ENCODE measurements around the gene TEF.

The TEF gene

GRCh38 chr22:41339823-41340222 is 41.9 kb upstream of the TEF start:
- TF ChIP-seq, protein P1, sequence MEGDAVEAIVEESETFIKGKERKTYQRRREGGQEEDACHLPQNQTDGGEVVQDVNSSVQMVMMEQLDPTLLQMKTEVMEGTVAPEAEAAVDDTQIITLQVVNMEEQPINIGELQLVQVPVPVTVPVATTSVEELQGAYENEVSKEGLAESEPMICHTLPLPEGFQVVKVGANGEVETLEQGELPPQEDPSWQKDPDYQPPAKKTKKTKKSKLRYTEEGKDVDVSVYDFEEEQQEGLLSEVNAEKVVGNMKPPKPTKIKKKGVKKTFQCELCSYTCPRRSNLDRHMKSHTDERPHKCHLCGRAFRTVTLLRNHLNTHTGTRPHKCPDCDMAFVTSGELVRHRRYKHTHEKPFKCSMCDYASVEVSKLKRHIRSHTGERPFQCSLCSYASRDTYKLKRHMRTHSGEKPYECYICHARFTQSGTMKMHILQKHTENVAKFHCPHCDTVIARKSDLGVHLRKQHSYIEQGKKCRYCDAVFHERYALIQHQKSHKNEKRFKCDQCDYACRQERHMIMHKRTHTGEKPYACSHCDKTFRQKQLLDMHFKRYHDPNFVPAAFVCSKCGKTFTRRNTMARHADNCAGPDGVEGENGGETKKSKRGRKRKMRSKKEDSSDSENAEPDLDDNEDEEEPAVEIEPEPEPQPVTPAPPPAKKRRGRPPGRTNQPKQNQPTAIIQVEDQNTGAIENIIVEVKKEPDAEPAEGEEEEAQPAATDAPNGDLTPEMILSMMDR (IDR thresholded peaks at IDR 0.05; ENCODE audit: low read depth, low read length): no peak
- no peak overlapping the region for H3K4me3 ChIP-seq (ENCODE audit: low read depth, low read length)

GRCh38 chr22:41340357-41340756 is 41.4 kb upstream of the TEF start:
- TF ChIP-seq, protein P1 (IDR thresholded peaks at IDR 0.05; ENCODE audit: low read depth, low read length): no peak

DNA sequence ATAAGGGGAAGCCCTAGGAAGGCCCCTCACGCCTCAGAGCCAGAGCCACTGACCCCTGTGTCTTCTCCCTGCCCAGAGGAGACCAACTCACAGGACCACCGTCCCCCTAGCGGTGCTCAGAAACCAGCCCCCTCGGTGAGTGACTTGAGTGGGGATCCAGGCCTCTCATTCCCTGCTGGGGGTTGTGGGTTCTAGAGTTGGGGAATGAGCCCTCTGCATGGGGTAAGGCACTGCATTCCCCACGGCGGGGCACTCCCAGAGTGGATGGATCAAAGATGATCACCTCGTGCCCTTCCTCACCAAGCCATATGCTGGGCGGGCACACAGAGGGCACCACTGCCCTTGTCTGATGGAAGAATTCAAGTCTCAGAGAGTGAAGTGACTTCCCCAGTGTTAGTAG is 40.7 kb upstream of the TEF start:
- TF ChIP-seq, protein P1 (IDR thresholded peaks at IDR 0.05; ENCODE audit: low read depth, low read length): no peak
- no peak overlapping the region for H3K4me3 ChIP-seq (ENCODE audit: low read depth, low read length)

More at GRCh38 chr22:41340357-41340756, 41.4 kb upstream of the TEF start:
- no peak overlapping the region for H3K4me3 ChIP-seq (ENCODE audit: low read depth, low read length)

- H3K4me3 ChIP-seq (ENCODE audit: low read depth, low read length): no peak overlapping the region
- TF ChIP-seq, protein P1 (IDR thresholded peaks at IDR 0.05; ENCODE audit: low read depth, low read length): no peak
These were observed 39.8 kb upstream of the TEF start for GRCh38 chr22:41341990-41342389.

DNA sequence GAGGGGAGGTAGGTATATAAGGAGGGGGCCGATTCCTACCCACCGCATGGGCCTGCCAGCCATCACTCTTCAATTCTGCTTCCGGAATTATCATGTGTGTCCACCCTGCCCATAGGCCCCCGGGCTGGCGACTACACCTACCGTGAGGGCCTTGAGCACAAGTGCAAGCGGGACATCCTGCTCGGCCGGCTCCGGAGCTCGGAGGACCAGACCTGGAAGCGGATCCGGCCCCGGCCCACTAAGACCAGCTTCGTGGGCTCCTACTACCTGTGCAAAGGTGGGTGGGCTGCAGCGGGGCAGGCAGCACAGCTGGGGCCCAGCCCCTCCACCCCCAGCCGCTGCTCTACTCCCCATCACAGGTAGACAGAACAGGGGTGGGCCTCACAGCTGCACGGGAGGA is 38.4 kb upstream of the TEF start:
- no peak overlapping the region for H3K4me3 ChIP-seq (ENCODE audit: low read depth, low read length)
- TF ChIP-seq, protein P1 (IDR thresholded peaks at IDR 0.05; ENCODE audit: low read depth, low read length): no peak

DNA sequence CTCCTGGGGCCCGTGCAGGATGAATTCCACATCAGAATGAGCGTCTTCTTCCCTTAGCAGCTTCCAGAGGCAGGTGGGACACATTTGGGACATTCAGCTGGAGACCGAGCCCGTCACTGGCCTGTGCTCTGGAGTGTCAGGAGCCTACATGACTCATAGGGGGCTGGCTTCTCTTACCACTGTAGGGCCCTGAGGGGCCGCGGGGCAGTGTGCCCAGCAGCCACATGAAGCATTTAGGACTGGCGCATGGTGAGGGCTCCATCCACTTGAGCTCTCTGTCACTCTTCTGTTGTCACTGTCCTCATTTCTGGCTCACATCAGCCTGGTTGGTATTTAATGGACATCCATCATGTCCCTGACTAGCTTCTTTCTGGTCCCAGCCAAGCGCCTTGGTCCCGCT is 38.0 kb upstream of the TEF start:
- TF ChIP-seq, protein P1 (IDR thresholded peaks at IDR 0.05; ENCODE audit: low read depth, low read length): no peak
- no peak overlapping the region for H3K4me3 ChIP-seq (ENCODE audit: low read depth, low read length)

GRCh38 chr22:41344189-41344788 is 37.5 kb upstream of the TEF start:
- H3K4me3 ChIP-seq (ENCODE audit: low read depth, low read length): no peak overlapping the region
- TF ChIP-seq, protein P1 (IDR thresholded peaks at IDR 0.05; ENCODE audit: low read depth, low read length): no peak
